HS-27A (cell line): ENCODE results near the gene HAP1.
A peak's percentile ranks its signal among the peaks of the same experiment; 100 is the strongest.
"Not testable (repeated sequence)": the region's sequence is repeated elsewhere in the genome, so short reads cannot be mapped to it uniquely, and the experiment has no call there.

ENCODE experiments used
- DNase-seq: peaks from one replicate; pipeline ENCODE4 v3.0.0-alpha.2; 2012; ENCODE audit warnings: low read depth, missing footprints

The HAP1 gene

DNA sequence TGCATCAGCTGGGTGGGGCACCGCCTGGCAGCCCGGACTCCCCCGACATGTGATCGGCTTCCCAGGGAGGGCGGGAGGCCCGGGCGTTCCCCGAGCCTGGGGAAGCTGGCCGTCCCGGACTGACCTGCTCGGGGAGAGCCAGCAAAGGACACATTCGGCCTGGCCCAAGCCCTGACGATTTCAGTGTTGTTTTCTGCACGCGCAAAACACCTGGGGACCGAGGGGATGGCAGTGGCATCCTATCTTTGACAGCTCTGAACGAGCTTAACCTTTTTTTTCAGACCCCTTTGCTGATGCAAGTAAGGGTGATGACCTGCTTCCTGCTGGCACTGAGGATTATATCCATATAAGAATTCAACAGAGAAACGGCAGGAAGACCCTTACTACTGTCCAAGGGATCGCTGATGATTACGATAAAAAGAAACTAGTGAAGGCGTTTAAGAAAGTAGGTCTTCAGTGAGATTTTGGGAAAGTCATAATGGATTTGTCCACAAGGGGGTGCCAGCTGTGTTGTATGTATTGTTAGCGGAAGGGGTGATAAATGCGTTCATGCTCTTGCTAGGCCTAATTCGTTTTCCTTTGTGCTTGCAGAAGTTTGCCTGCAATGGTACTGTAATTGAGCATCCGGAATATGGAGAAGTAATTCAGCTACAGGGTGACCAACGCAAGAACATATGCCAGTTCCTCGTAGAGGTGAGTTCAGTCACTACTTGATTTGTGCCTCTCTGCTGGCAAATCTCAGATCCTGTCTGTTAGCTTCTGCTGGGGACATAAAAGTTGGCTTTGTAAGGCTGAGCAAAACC lies 44.7 kb downstream of the HAP1 start:
- DNase-seq = no peak

- DNase-seq = peak; percentile 88
Observed at GRCh38 chr17:41688641-41689496, 45.6 kb downstream of the HAP1 start, which contains the start of gene EIF1. EIF1 (plus strand) TSS chr17:41688885; CDS start chr17:41689039, 154 bp downstream.

- DNase-seq = no peak
Observed at GRCh38 chr17:41687828-41688640, 46.4 kb downstream of the HAP1 start.

GRCh38 chr17:41686281-41686680 lies 48.2 kb downstream of the HAP1 start:
- no peak for DNase-seq

- DNase-seq = not testable (repeated sequence)
Observed at GRCh38 chr17:41685753-41686152, 48.7 kb downstream of the HAP1 start.

DNA sequence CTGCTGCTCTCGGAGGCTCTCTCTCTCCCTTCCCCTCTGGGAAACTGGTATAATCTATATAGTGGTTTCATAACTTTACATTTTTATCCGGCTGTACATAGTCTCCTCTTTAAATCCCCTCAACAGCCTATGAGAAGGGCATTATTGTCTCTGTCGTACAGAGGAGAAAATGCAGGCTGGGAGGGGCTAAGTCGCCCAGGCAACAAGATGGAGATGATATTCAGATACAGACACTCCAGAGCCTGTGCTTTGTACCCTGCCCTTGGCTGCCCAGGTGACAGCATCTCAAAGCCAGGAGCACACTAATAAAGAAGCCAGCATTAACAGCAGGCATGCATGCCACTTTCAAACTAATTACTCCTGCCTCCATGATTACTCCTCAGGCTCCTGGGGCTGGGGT lies 50.4 kb downstream of the HAP1 start:
- DNase-seq = no peak

- DNase-seq = no peak
Observed at GRCh38 chr17:41683441-41684007, 50.9 kb downstream of the HAP1 start.

GRCh38 chr17:41682631-41683030 lies 51.8 kb downstream of the HAP1 start:
- no peak for DNase-seq

GRCh38 chr17:41681776-41682175 lies 52.7 kb downstream of the HAP1 start:
- DNase-seq = no peak

GRCh38 chr17:41680426-41681040 lies 53.9 kb downstream of the HAP1 start:
- no peak for DNase-seq

DNA sequence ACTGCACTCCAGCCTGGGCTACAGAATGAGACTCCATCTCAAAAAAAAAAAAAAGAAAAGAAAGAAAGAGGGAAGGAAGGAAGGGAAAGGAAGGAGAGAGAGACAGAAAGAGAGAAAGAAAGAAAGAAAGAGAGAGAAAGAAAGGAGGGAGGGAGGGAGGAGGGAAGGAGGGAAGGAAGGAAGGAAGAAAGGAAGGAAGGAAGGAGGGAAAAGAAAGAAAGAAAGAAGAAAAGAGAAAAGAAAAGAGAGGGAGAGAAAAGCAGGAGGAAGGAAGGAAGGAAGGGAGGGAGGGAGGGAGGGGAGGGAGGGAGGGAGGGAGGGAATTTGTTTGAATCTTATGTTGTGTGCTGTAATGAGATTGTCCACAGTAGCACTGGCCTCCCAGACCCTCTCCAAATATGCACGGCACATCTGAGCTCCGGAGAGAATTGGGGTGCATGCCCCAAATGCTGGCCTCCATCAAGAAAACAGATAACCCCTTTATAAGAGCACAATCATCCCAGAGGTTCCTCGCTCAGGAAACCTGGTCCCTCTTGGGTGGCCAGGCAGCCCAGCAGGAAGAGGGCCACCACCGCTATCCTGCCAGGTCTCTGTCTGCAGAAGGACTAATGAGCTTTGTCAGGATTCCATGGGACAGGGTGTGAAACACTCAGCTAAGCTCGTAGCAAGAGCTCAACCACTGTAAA lies 54.6 kb downstream of the HAP1 start:
- DNase-seq = no peak

DNA sequence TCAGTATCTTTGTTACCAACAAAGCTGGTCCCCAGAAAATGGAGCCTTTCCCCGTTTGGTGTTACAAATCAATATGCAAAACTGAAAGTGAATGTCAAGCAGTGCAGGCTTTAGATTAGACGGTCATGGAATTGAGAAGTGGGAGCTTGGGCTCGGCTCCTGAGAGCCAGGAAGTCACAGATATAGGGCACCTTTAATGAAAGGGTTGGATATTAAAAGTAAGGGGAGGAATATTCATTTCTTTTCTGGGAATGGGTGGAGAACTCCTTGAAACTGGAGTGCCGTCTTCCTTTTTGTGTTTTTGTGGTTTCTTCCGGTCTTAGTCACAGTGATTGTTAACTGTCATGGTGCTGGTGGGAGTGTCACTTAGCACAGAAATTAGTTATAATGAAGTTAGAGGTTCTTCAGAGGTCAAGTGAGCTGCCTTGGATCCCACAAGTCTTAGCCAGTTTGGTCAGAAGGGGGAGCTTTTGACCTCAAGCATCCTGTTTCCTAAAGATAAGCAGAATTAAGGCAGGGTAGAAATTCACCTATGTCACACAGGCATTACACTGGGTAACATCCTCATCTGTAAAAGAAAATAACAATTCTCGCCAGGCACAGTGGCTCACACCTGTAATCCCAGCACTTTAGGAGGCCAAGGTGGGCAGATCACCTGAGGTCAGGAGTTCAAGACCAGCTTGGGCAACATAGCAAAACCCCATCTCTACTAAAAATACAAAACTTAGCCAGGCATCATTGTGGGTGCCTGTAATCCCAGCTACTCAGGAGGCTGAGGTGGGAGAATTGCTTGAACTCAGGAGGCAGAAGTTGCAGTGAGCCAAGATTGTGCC lies 55.3 kb downstream of the HAP1 start:
- DNase-seq = no peak

DNA sequence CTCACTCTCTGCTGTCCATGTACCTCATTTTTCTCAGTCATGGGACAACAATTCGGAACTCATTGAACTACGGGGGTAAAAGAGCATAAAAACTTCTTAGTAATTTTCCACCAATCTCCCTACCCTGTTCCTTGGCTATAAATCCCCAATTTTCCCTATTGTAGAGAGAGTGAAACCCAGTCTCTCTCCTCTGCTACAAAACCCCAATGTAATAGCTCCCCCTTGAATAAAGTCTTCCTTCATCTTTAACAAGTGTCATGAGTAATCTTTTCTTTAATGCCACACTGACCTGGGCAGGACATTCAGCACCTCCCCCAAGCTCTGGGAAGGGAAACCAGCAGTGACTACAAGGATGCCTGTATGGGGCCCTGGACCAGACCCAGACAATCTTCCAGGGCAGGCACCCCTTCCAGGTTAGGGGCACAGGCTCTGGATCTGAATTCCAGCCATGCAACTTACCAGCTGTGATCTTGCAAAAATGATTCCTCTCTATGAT lies 56.0 kb downstream of the HAP1 start:
- no peak for DNase-seq

DNA sequence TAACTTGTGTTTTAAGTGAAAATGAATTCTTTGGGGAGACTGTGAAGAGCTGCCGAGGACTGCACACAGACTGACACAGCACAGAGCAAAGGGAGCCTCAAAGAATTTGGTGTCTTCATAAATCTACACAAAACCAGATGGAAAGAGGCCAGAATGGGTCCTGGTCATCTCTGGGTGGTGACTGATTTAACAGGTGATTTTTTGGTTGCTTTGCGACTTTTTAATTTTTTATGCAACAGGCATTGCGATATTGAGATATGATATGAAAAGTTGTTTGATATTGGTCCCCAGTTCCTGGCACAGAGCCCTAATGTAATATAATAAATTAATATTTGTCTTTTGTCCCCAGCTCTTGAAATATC lies 58.4 kb downstream of the HAP1 start:
- no peak for DNase-seq

DNA sequence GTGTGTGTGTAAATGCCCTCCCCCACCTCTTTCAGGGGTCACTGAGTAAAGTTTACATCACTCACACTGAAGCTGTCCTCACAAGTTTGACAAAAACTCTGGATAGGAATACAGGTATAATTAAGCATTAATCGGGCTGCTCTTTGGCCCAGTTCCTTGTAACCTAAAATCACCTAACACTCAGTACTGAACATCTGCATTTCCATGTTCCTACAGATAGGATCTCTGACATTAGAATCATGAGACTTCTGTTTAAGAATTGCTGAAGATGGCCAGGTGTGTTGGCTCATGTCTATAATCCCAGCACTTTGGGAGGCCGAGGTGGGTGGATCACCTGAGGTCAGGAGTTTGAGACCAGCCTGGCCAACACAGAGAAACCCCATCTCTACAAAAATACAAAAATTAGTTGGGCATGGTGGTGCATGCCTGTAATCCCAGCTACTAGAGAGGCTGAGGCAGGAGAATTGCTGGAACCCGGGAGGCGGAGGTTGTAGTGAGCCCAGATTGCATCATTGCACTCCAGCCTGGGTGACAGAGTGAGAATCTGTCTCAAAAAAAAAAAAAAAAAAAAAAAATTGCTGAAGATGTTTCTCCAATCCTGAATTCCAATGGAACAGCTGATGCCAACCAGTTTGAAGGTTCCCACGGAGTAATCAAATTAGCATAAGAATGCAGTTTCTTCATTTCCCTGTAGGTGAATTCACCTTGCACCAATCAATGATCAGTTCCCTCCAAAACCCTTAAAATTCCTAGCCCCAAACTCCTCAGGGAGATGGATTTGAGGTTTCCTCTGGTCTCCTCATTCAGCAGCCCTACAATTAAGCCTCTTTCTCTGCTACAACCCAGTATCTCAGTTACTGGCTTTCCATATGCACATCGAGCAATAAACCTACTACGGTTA lies 59.0 kb downstream of the HAP1 start:
- DNase-seq = not testable (repeated sequence)
